CD4-positive, alpha-beta T cell (primary cell): ENCODE data around the gene SELENOM. TPM values are rescaled to one million over a fixed set of nuclear protein-coding genes. Genes with fewer than 3 reads are reported as not detected.

ENCODE experiments used
- ATAC-seq: fragments of 200-7000 bp; cut with Tn5 transposase; one replicate; pipeline ENCODE4 v1.10.0; 2022; ENCODE audit warnings: mild to moderate bottlenecking; ENCODE audit not compliant: poor library complexity
- CTCF ChIA-PET: fragments of 350-600 bp; sonication (Branson Sonifier 250); formaldehyde crosslinking; loops from one replicate; lab custom pipeline; 2021; ENCODE audit warnings: antibody characterized with exemption, inconsistent platforms; lab: Charles Lee
- POLR2A ChIA-PET: fragments of 350-600 bp; sonication (Branson Sonifier 250); formaldehyde crosslinking; loops from one replicate; lab custom pipeline; 2021; ENCODE audit warnings: antibody characterized with exemption, inconsistent platforms; lab: Charles Lee
- DNase-seq, 14 experiments: peaks; one replicate each; pipeline ENCODE4 v3.0.0-alpha.2; 2013 to 2020; ENCODE audit warnings: mixed read lengths in 2 of 14
- H3K27ac ChIP-seq, 2 donors: one replicate each; pipeline versions ENCODE4 v1.5.1 to v1.7.0; 2013; ENCODE audit warnings: low read length in 2 of 2, low read depth in 1 of 2, mild to moderate bottlenecking in 1 of 2
- H3K27me3 ChIP-seq, 2 experiments: 1 replicate in 1 of 2; 2 replicates in 1 of 2; pipeline versions ENCODE4 v1.6.1 to v1.7.0; 2013; ENCODE audit warnings: low read length in 2 of 2, control low read depth in 1 of 2, mild to moderate bottlenecking in 1 of 2, moderate library complexity in 1 of 2; ENCODE audit not compliant: insufficient read depth in 2 of 2, control insufficient read depth in 1 of 2
- H3K36me3 ChIP-seq: one replicate; pipeline ENCODE4 v1.6.1; 2013; ENCODE audit warnings: low read length, control low read depth; ENCODE audit not compliant: insufficient read depth
- H3K4me1 ChIP-seq: one replicate; pipeline ENCODE4 v1.6.1; 2013; ENCODE audit warnings: low read length, control low read depth; ENCODE audit not compliant: insufficient read depth
- H3K4me3 ChIP-seq: one replicate; pipeline ENCODE4 v1.5.1; 2013; ENCODE audit warnings: mild to moderate bottlenecking, low read length, moderate library complexity
- H3K9me3 ChIP-seq, 2 experiments: 1 replicate in 1 of 2; 2 replicates in 1 of 2; pipeline versions ENCODE4 v1.6.1 to v1.7.0; 2013; ENCODE audit warnings: low read length in 2 of 2, mild to moderate bottlenecking in 2 of 2, control low read depth in 1 of 2, moderate library complexity in 1 of 2; ENCODE audit not compliant: control insufficient read depth in 1 of 2, insufficient read depth in 1 of 2
- H3K27ac Mint-ChIP-seq: one replicate; pipeline ENCODE4 v1.8.0; 2020; ENCODE audit warnings: mixed read lengths
- H3K27me3 Mint-ChIP-seq: one replicate; pipeline ENCODE4 v1.8.0; 2021; ENCODE audit warnings: mixed read lengths
- H3K36me3 Mint-ChIP-seq: one replicate; pipeline ENCODE4 v1.8.0; 2021; ENCODE audit warnings: low read depth, mixed read lengths
- H3K4me1 Mint-ChIP-seq: one replicate; pipeline ENCODE4 v1.8.0; 2021; ENCODE audit warnings: low read depth, mixed read lengths
- H3K4me3 Mint-ChIP-seq: one replicate; pipeline ENCODE4 v1.8.0; 2020; ENCODE audit warnings: mild to moderate bottlenecking, mixed read lengths
- H3K9me3 Mint-ChIP-seq: one replicate; pipeline ENCODE4 v1.8.0; 2020; ENCODE audit warnings: mixed read lengths
- intact Hi-C, 2 experiments: fragments of 100-400 bp; cut with DNase I in 1 of 2; cut with micrococcal nuclease in 1 of 2; formaldehyde crosslinking; loops; one replicate each; pipeline versions ENCODE4 v1.15.1 to v1.9.0; 2023 to 2025; cut with DNase I, micrococcal nuclease
- total RNA-seq, 174 experiments: library from RNA in 2 of 174; stranded (reverse) in 2 of 174; gene quantifications; one replicate each; pipeline ENCODE4 v1.2.3 and lab custom pipeline; 2021 to 2026
- TF ChIP-seq, protein P1 (sequence below): fragments of 200-600 bp; IDR thresholded peaks from one replicate; pipeline ENCODE4 v1.8.0; 2022; ENCODE audit warnings: antibody characterized with exemption, mild to moderate bottlenecking

The SELENOM gene
- total RNA-seq, 2 experiments from 2014 or later: 78.0 to 82.4 TPM

DNA sequence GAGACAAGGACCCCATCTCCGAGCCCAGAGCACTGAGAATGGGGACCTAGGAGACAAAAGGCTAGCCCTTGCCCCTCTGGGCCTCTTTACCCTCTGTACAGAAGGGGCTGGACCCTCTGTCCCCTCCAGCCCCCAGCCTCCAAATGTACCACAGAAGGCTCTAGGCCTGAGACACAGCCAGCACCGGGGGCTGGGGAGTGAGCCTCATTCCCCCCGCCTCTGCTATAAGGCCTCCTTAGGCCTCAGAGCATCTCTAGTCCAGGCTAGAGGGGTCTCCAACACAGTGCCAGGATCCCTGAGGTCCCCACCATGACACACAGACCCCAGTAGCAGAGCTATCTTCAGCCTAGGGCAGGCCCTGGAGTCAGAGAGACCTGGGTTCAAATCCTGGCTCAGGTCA, 21.4 kb downstream of the SELENOM start:
- H3K4me3 ChIP-seq: no peak overlapping the region
- ATAC-seq: no peak
- H3K4me1 ChIP-seq: peaks cover 48% of the 10 kb centered on the region
- H3K9me3 ChIP-seq: no peaks in the 10 kb centered on the region
- no peaks in the 10 kb centered on the region for H3K27me3 ChIP-seq
- DNase-seq: no peak
- TF ChIP-seq, protein P1, sequence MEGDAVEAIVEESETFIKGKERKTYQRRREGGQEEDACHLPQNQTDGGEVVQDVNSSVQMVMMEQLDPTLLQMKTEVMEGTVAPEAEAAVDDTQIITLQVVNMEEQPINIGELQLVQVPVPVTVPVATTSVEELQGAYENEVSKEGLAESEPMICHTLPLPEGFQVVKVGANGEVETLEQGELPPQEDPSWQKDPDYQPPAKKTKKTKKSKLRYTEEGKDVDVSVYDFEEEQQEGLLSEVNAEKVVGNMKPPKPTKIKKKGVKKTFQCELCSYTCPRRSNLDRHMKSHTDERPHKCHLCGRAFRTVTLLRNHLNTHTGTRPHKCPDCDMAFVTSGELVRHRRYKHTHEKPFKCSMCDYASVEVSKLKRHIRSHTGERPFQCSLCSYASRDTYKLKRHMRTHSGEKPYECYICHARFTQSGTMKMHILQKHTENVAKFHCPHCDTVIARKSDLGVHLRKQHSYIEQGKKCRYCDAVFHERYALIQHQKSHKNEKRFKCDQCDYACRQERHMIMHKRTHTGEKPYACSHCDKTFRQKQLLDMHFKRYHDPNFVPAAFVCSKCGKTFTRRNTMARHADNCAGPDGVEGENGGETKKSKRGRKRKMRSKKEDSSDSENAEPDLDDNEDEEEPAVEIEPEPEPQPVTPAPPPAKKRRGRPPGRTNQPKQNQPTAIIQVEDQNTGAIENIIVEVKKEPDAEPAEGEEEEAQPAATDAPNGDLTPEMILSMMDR: no peak
- Mint-ChIP-seq H3K36me3 (no peaks in the 10 kb centered on the region), H3K4me3 (peak overlapping the region; percentile 54), H3K27me3 (no peaks in the 10 kb centered on the region), H3K27ac (no peak overlapping the region), H3K9me3 (no peaks in the 10 kb centered on the region), H3K4me1 (peaks cover 33% of the 10 kb centered on the region)
- intact Hi-C loops: loop anchor here (1.0 to 10.0 kb wide), 9 partner anchors 61 to 495 kb away; partner anchors contain the start of genes DUSP18 (in 1 of the 2), PES1 (in 1 of the 2) and SLC35E4 (in 1 of the 2)
- H3K36me3 ChIP-seq: no peaks in the 10 kb centered on the region
- no peak overlapping the region for H3K27ac ChIP-seq
- POLR2A ChIA-PET: interaction anchor here (1.5 to 3.8 kb wide), 3 partner anchors 22 to 145 kb away, joined by 13 to 23 read pairs (median 22); partner anchors contain the start of genes MORC2, SELENOM and TUG1
- CTCF ChIA-PET: interaction anchor here (1.6 kb wide), 1 partner anchor 166 kb away, joined by 9 read pairs; no protein-coding TSS in a partner anchor

DNA sequence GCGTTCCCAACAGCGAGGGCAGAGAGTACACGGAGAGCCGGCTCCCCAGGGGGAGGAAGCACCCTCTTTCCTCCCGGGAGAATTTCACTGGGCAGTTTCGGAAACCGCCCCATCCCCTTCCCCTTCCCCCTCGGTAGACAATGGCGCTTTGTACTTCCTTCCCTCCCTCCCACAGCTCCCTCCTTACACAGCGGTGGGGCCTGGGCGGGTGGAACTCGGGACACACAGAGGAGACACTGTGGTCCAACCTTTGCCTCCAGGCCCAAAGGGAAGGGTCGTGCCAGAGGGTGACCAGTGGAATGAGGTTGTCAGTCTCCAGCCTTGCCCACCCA, 21.9 kb downstream of the SELENOM start:
- POLR2A ChIA-PET: interaction anchor here (0.6 to 3.8 kb wide), 14 partner anchors 10 to 478 kb away, joined by 3 to 23 read pairs (median 4); partner anchors contain the start of genes MORC2, SELENOM, TCN2 and TUG1

DNA sequence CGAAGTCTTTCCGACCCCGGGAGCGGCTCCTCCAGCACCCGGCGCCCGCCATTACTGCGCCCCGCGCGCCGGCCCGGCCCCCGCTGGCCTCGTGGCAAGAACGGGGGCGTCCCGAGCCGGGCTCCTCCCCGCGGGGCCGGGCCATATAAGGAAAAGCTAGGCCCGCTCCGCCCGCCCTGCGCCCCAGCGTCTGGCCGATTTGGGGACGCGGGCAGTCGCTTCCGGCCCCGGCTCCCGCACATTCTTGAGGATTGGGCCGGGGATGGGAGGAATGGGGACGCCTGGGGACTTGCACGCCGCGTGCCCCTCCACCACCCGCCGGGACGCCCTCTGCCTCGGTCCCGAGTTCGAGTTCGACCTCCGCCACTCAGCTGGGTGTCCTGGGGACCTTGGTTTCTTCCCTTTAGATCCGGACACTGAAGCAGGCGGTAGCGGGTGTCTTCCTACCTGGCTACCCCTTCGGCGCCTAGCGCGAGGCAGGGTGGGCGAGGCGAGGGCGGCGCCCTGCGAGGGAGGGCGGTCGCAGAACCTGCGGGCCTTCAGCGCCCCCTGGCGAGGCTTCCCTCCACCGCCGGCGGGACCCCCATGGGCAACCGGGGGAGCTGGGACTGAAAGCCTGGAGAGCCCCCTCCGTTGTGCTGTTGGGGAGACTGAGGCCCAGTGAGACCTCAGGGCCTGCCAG, 22.4 kb downstream of the SELENOM start:
- ChIA-PET POLR2A (interaction anchor here (0.6 to 3.8 kb wide), 17 partner anchors 11 to 477 kb away, joined by 3 to 23 read pairs (median 5); partner anchors contain the start of genes MORC2, SELENOM, SLC35E4 and TCN2), CTCF (interaction anchor here (0.6 to 1.6 kb wide), 23 partner anchors 11 to 445 kb away, joined by 3 to 21 read pairs (median 4); partner anchors contain the start of genes MORC2, PIK3IP1, SELENOM and TUG1)
- TF ChIP-seq, protein P1: peak; percentile 98
- Mint-ChIP-seq H3K36me3 (no peaks in the 10 kb centered on the region), H3K4me3 (peak overlapping the region; percentile 90), H3K27ac (no peak overlapping the region), H3K27me3 (no peaks in the 10 kb centered on the region), H3K9me3 (no peaks in the 10 kb centered on the region), H3K4me1 (peaks cover 33% of the 10 kb centered on the region)
- intact Hi-C loops: loop anchor here (1.0 to 10.0 kb wide), 12 partner anchors 22 to 494 kb away; partner anchors contain the start of genes DUSP18 (in 1 of the 2), PES1 (in 1 of the 2) and SELENOM (in 1 of the 2)
- Histone ChIP-seq H3K4me3 (peak overlapping the region; percentile 88), H3K9me3 (no peaks in the 10 kb centered on the region), H3K27ac (peak overlapping the region; percentile 60 to 69), H3K27me3 (no peaks in the 10 kb centered on the region), H3K36me3 (no peaks in the 10 kb centered on the region), H3K4me1 (peaks cover 55% of the 10 kb centered on the region)
- DNase-seq: peak; percentile 71 to 91 (median 81)
- peak; percentile 86 for ATAC-seq

More for the DNA sequence above, 21.9 kb downstream of the SELENOM start:
- peaks cover 53% of the 10 kb centered on the region for H3K4me1 ChIP-seq
- H3K9me3 ChIP-seq: no peaks in the 10 kb centered on the region
- ATAC-seq (no peak), DNase-seq (peak in 1 of 14 experiments; percentile 40)
- CTCF ChIA-PET: interaction anchor here (0.6 to 1.6 kb wide), 21 partner anchors 11 to 325 kb away, joined by 3 to 21 read pairs (median 5); partner anchors contain the start of genes MORC2, PIK3IP1, SELENOM and TUG1
- Mint-ChIP-seq H3K36me3 (no peaks in the 10 kb centered on the region), H3K27ac (no peak overlapping the region), H3K27me3 (no peaks in the 10 kb centered on the region), H3K4me3 (peak overlapping the region; percentile 65), H3K9me3 (no peaks in the 10 kb centered on the region), H3K4me1 (peaks cover 33% of the 10 kb centered on the region)
- no peaks in the 10 kb centered on the region for H3K36me3 ChIP-seq
- intact Hi-C loops: loop anchor here (1.0 to 10.0 kb wide), 8 partner anchors 62 to 495 kb away; partner anchors contain the start of genes DUSP18 (in 1 of the 2) and PES1 (in 1 of the 2)
- TF ChIP-seq, protein P1: peak; percentile 66
- H3K27me3 ChIP-seq: no peaks in the 10 kb centered on the region
- H3K4me3 ChIP-seq: peak overlapping the region; percentile 88
- no peak overlapping the region for H3K27ac ChIP-seq
